PFSK-1 (cell line): ENCODE data around the gene BAG2.

Experiments used
- FOXP2 ChIP-seq: optimal IDR thresholded peaks from 2 replicates; pipeline ENCODE3; 2011; ENCODE audit warnings: borderline replicate concordance, control low read depth, inconsistent platforms; ENCODE audit not compliant: insufficient read depth; ENCODE audit errors: extremely low read length, extremely low read depth
- SIN3A ChIP-seq: IDR thresholded peaks from 2 replicates; pipeline ENCODE4 v1.6.1; 2012; ENCODE audit warnings: mild to moderate bottlenecking, low read length, moderate library complexity, borderline replicate concordance; ENCODE audit not compliant: insufficient read depth
- TAF1 ChIP-seq: IDR thresholded peaks from 2 replicates; pipeline ENCODE4 v1.6.1; 2012; ENCODE audit warnings: low read length, control low read depth, borderline replicate concordance; ENCODE audit not compliant: insufficient read depth

DNA sequence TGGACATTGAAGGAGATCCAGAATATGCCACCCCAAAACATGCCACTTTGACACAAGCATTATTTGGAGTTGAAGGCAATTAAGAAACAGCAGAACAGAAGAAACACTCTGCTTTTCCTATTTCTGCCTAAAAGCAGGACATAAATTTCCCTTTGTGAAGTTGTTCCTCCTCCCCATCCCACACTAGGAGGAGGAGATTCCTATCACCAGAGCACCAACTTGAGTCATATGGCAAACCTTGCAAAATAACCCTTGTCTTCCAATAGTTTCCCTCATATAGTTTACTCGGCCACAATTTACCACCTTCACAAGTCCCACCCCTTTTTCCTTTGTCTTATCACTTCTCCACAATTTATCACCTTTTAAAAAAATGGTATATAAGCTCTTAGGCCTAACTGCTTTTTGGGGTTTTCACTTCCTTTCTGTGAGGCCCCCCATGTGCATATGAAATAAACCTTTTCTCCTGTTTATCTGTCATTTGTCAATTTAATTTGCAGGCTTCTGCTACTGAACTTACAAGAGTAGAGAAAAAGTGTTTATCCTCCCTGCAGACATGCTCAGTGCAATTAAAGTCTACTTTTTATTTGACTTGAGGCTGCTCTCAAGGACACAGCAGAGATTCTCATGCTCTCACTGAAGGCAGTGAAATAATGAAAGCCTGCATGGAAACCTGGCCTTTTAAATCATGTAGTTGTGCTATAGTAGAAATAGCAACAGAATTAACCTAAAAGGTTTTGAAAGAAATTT is 52.8 kb downstream of the BAG2 start:
- TF ChIP-seq FOXP2 (no peak), SIN3A (no peak), TAF1 (no peak)
